GM12872 (cell line): ENCODE measurements around the gene SH3BGRL3.
A peak's percentile ranks its signal among the peaks of the same experiment; 100 is the strongest.

ENCODE experiments used
- CTCF ChIP-seq: IDR thresholded peaks from 3 replicates; pipeline ENCODE4 v1.5.1; 2011; ENCODE audit warnings: low read depth, mild to moderate bottlenecking, low read length, moderate library complexity; ENCODE audit not compliant: insufficient read depth

Gene SH3BGRL3

GRCh38 chr1:26269198-26269550, 10.7 kb upstream of the SH3BGRL3 start:
- no peak for TF ChIP-seq CTCF

GRCh38 chr1:26274801-26275425, 5.0 kb upstream of the SH3BGRL3 start:
- no peak for TF ChIP-seq CTCF

GRCh38 chr1:26275580-26276431, 4.1 kb upstream of the SH3BGRL3 start:
- peak; percentile 88 for TF ChIP-seq CTCF

GRCh38 chr1:26276432-26276838, 3.5 kb upstream of the SH3BGRL3 start:
- no peak for TF ChIP-seq CTCF

GRCh38 chr1:26277261-26277661, 2.6 kb upstream of the SH3BGRL3 start:
- TF ChIP-seq CTCF, result no peak

- no peak for TF ChIP-seq CTCF
Observed at GRCh38 chr1:26277719-26278118, 2.2 kb upstream of the SH3BGRL3 start.

GRCh38 chr1:26278303-26278702, 1.6 kb upstream of the SH3BGRL3 start:
- no peak for TF ChIP-seq CTCF
